Measurements from ENCODE around the gene AMIGO1.
A peak's percentile ranks its signal among the peaks of the same experiment; 100 is the strongest.

The AMIGO1 gene

GRCh38 chr1:109531826-109532364 lies 22.4 kb upstream of the AMIGO1 start:
- no peak for DNase-seq

- DNase-seq: no peak
Observed at GRCh38 chr1:109531380-109531779, 21.9 kb upstream of the AMIGO1 start.

GRCh38 chr1:109530457-109531087 lies 21.0 kb upstream of the AMIGO1 start:
- no peak for DNase-seq

GRCh38 chr1:109529881-109530456 lies 20.4 kb upstream of the AMIGO1 start:
- no peak for DNase-seq

- no peak for DNase-seq
Observed at GRCh38 chr1:109528712-109529111, 19.2 kb upstream of the AMIGO1 start.

- no peak for DNase-seq
Observed at GRCh38 chr1:109527846-109528695, 18.5 kb upstream of the AMIGO1 start.

- DNase-seq: no peak
Observed at GRCh38 chr1:109527098-109527811, 17.7 kb upstream of the AMIGO1 start.

- no peak for DNase-seq
Observed at GRCh38 chr1:109523706-109524105, 14.2 kb upstream of the AMIGO1 start.

GRCh38 chr1:109522026-109522425 lies 12.5 kb upstream of the AMIGO1 start:
- DNase-seq: no peak

GRCh38 chr1:109521002-109521951 lies 11.8 kb upstream of the AMIGO1 start:
- DNase-seq: no peak

GRCh38 chr1:109517337-109517736 lies 7.8 kb upstream of the AMIGO1 start:
- no peak for DNase-seq

- DNase-seq: no peak
Observed at GRCh38 chr1:109516872-109517271, 7.3 kb upstream of the AMIGO1 start.

GRCh38 chr1:109514846-109515245 lies 5.3 kb upstream of the AMIGO1 start:
- DNase-seq: no peak

GRCh38 chr1:109513110-109513710 lies 3.7 kb upstream of the AMIGO1 start:
- DNase-seq: no peak

- DNase-seq: no peak
Observed at GRCh38 chr1:109508873-109509175, 703 bp downstream of the AMIGO1 start.

- no peak for DNase-seq
Observed at GRCh38 chr1:109508001-109508872, 1.3 kb downstream of the AMIGO1 start.

GRCh38 chr1:109504974-109505373 lies 4.6 kb downstream of the AMIGO1 start:
- DNase-seq: no peak

- no peak for DNase-seq
Observed at GRCh38 chr1:109503935-109504334, 5.6 kb downstream of the AMIGO1 start.

- DNase-seq: no peak
Observed at GRCh38 chr1:109502364-109502851, 7.1 kb downstream of the AMIGO1 start.

GRCh38 chr1:109501644-109502363 lies 7.7 kb downstream of the AMIGO1 start:
- DNase-seq: peak; percentile 19
